Esophagus muscularis mucosa (tissue), 3 donors: ENCODE measurements around the gene ITPRID2.

Experiments used
- CTCF ChIP-seq, 3 experiments: fragments of 200-600 bp in 2 of 3; fragments of 450-650 bp in 1 of 3; sonication (generic) in 2 of 3; IDR thresholded peaks; one replicate each; pipeline ENCODE4 v1.5.1; 2017 to 2019; ENCODE audit warnings: antibody characterized with exemption in 3 of 3, mild to moderate bottlenecking in 2 of 3, moderate library complexity in 1 of 3
- POLR2A ChIP-seq: fragments of 450-650 bp; IDR thresholded peaks from one replicate; pipeline ENCODE4 v1.6.1; 2017; ENCODE audit warnings: antibody characterized with exemption, moderate library complexity, mild to moderate bottlenecking, low read depth

- TF ChIP-seq CTCF (IDR thresholded peaks at IDR 0.05) (no peak), POLR2A (no peak)
Observed at GRCh38 chr2:181971032-181971431, 79.5 kb downstream of the ITPRID2 start.
